GM12801 (cell line): Measurements from ENCODE around the gene WASF3.
A peak's percentile ranks its signal among the peaks of the same experiment; 100 is the strongest.

Experiments
- CTCF ChIP-seq: IDR thresholded peaks from one replicate; pipeline ENCODE4 v1.5.1; 2011; ENCODE audit warnings: control low read depth; ENCODE audit not compliant: insufficient read length; ENCODE audit errors: extremely low read depth

The WASF3 gene

DNA sequence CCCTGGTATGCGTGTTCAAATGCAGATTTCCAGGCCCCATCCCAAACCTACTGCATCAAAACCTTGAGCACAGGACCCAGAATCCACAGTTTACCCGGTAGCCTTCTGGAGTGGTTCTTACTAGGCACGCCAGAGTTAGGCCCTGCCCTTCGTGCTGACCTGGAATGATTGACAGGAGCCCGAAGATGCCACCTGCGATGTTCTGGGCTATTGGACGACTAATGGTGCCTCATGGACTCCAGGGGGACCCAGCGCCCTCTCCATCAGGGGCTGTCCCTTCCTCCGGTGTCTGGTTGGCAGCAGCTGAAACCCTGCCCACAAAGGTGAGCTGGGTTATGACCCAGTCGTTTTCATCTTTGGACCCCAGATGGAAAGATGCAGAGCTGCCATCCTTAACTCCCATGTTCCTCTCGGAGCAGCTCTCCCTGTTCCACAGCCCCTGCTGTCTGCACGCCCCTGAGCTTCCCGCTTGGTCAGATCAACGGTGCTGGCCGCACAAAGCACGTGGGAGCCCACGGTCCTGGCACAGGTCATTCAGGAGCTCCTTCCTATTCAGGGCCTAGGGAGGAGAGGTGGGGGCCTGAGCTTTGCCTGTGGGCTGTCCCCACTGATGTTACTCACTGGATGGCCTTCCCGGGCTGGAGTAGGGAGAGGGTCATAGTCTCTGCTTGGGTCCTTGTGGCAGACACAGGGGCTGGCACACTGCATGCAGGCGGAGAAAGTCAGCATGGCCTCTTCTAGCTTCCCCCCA lies 137.3 kb downstream of the WASF3 start:
- no peak for TF ChIP-seq CTCF

DNA sequence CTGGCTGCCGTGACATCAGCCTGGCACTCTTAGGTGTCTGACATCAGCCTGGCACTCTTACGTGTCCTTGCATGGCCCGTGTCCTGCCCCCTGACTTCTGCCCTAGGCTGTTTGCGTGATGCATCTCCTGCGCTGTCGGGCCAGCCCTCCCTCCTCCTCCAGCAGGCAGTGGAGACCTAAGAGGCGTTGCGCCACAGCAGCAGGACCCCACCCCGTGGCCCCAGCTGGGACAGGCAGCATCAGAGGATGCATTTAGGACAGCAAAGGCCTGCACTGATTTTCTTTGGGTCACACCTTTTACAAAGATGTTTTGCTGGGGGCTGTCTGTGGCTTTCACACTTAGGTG lies 137.8 kb downstream of the WASF3 start:
- no peak for TF ChIP-seq CTCF

- no peak for TF ChIP-seq CTCF
These were observed 138.4 kb downstream of the WASF3 start for GRCh38 chr13:26695891-26696311.

DNA sequence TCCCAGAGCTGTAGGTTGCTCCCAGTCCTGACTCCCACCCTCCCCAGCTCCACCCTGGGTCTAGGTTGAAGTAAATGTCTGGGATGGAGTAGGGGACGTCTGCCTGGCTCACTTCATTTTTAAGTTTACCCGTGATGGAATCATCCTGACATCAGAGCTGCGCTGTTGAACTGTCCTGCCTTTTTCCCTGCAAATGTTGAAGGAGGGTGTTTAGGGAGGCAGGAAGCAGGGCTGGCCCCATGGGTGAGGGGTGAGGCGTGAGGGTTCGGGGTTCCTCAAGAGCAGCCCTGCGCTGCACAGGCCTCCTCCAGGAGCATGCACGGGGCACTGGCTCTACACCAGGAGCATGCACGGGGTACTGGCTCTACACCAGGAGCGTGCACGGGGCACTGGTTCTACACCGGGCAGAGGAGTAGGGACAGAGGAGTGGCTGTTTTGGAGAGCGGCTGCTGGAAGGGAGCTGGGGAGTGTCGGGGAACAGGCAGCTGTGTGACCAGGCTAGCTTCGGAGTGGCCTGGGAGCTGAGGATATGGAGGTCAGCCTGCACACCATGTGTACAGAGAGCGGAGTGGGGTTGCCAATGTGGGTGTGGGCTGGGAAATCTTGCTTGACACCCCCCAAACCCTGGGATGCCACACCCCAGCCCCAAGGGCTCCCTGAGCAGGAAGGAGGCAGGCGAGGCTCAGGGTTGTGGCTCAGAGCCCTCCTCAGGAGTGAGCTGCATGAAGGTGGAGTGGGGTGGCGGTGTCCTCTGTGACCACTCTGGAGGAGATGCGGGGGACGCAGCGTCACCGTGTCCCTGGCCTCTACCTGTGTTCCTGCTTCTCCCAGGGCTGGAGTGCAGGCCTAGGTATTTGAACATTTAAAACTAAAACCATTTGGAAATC lies 139.8 kb downstream of the WASF3 start:
- no peak for TF ChIP-seq CTCF

GRCh38 chr13:26698392-26699196 lies 141.1 kb downstream of the WASF3 start:
- peak; percentile 25 for TF ChIP-seq CTCF

DNA sequence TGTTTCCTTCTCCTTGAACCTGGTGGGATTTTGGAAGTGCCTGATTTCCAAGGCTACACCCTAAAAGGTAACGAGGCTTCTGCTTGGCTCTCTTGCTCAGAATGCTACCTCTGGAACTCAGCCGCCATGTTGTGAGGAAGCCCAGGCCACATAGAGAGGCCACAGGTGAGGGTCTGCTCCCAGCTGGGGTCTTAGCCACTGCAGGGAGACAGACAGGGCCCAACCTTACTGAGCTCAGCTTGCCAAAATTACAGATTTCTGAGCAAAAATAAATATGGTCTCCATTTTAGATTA lies 141.7 kb downstream of the WASF3 start:
- no peak for TF ChIP-seq CTCF

DNA sequence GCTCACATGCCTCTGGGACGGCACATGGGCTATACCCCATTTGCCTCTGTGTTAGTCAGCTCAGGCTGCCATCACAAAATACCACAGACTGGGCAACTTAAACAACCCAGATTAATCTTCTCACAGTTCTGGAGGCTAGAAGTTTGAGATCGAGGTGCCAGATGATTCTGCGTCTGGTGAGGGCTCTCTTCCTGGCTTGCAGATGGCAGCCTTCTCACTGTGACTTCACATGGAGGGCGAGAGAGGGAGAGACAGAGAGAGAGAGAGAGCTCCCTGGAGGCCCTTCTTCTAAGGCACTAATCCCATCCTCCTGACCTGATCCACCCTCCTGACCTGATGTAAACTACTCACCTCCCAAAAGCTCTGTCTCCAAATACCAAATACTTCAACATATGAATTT lies 148.1 kb downstream of the WASF3 start:
- no peak for TF ChIP-seq CTCF
